HG03378 (cell line): Measurements from ENCODE around the gene MYL1.

Experiments used
- ATAC-seq: cut with Tn5 transposase; IDR thresholded peaks from one replicate; pipeline ENCODE4 v1.9.1; 2021; ENCODE audit warnings: mild to moderate bottlenecking, moderate library complexity; ENCODE audit not compliant: unreplicated experiment

The MYL1 gene

GRCh38 chr2:210268281-210268680 is 46.7 kb downstream of the MYL1 start:
- ATAC-seq = no peak

DNA sequence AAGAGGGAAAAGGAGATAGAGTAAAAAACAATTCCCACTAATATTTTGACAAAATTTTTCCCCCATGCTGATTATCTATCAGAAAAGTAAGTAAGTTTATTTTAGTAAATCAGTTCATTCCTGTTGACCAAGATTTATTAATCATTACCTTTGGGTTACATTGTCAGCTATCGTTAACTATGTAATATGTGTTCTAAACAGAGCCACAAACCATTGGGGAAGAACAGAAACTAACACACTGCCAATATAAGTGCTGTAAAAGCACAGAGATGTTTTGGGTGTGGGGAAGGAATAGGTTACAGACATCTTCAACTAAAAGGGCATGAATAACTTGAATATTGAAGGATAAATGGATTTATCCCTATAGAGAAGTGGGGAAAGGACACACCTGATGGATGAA is 47.3 kb downstream of the MYL1 start:
- peak; percentile 48 for ATAC-seq

DNA sequence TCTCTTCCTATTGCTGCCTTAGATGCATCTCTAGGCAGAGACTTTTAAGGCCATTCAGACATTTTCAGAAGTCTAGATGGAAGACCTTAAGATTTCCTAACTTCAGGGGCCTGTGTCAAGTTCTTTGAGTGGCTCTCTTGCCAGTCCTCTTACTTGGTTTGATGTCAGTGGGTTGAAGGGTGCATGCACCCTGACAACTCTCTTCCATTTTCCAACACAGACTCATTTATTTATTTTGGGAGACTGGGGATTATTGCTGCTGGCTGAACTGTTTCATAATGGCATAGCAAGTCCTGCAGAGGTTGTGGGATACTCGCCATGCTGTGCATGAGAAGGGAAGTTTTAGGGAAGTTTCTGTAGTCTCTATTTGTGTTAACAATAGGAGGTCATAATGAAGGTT is 50.7 kb downstream of the MYL1 start:
- no peak for ATAC-seq

DNA sequence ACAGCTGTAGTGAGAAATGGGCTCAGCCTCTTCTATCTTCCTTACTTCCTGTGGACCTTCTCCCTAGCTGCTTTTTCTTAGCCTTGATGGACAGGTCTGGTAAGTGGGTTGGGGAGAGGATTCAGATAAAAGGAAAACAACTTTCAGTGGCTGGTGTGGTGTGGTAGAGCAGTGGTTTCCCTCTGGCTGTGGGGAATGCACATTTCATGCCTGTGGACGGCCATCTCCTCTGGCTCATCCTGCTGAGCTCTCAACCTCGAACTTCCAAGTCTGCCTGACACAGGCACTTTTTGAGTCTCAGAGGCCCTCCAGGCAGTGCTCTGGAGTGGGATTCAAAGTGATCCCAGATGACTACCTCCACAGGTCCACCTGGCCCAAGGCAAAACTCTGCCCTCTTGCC is 51.1 kb downstream of the MYL1 start:
- no peak for ATAC-seq

- no peak for ATAC-seq
Observed at GRCh38 chr2:210262036-210262435, 52.9 kb downstream of the MYL1 start.

- ATAC-seq = no peak
Observed at GRCh38 chr2:210259687-210260086, 55.3 kb downstream of the MYL1 start.

DNA sequence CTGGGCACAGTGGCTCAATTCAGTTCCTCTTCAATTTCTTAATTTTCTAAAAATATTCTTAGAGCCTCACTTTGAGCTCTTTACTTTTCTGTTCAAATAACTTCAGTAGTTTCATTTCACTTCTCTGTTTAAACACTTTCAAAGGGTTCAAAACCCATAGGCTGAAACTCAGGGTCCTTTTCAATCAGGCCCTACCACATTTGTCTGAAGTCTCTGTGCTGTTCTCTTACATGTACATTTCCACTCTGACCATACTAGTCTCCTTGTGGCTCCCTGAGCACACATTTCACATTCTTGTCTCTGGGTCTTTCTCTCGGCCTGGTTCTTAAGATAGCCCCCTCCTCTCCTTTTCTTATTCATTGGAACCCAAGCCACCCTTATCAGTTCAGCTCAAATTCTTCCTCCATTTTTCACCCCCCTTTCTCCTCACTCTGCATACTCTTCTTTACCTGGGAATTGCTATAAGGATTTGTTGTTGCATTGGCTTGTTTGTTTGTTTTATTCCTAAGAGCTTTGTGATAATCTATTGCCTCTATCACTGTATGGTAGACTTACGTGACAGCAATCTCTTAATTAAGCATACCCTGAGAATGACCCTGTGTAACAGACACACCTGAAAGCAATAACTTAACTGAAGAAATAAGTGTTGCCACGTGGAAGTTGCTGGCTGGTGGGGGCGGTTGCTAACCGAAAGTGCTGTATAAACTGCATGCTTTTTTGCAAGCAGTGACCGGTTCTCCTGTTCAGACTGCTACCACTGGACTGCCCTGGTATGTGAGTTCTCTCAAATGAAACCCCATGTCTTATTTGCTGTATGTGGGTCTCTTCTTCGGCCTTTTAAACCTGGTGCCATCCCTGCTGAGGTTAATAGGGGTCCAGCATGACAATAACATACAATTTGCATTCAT is 62.0 kb downstream of the MYL1 start:
- ATAC-seq = no peak

DNA sequence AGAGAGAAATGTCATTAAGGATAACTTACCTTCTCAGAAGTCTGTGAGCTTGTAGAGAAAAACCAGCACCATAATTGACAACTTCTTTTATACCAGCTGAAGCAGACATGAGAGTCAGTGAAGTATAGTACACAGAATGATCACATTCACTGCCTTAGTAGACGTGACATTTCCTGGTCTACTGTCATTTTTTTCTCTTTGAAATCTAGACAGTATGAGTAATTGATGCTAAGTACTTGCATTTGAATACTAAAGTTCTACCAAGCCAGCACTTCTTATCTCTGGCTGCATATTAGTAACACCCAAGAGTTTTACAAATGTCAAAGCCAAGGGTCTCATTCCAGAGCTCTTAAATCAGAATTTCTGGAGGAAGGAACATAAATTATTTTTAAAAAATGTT is 64.4 kb downstream of the MYL1 start:
- no peak for ATAC-seq
